Measurements from ENCODE around the gene KIFC1. TPM values are rescaled to one million over a fixed set of nuclear protein-coding genes. Genes with fewer than 3 reads are reported as not detected.

KIFC1 gene
- total RNA-seq, 1 donor from 2014 or later, result 93.9 TPM

DNA sequence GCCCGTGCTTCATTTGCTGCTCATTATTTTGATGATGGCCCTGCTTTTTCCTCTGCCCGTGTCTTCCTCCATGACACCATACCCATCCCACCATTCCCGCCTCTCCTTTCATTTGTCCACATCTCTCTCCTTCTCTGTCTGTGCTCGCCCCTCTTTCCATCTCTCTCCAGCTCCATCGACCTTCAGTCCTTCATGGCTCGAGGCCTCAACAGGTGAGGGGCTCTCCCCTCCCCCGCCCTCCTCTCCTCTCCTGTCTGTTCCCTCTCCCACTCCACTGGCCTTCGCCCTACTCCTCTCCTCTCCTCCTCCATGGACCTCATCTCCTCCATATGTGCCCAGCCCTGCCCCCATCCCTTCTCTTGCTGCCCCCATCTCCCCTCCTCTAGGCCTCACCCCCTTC lies 50.7 kb downstream of the KIFC1 start:
- Histone ChIP-seq H3K9me3 (ENCODE audit: low read depth) (no peaks in the 10 kb centered on the region), H2AFZ (replicated peaks) (no peak overlapping the region), H4K20me1 (ENCODE audit: low read depth) (peaks cover 15% of the 10 kb centered on the region), H3K27me3 (no peaks in the 10 kb centered on the region), H3K79me2 (ENCODE audit: low read depth) (peaks cover 2% of the 10 kb centered on the region), H3K4me1 (no peaks in the 10 kb centered on the region), H3K9ac (no peak overlapping the region), H3F3A (ENCODE audit: low read depth) (no peaks in the 10 kb centered on the region), H3K4me2 (no peak overlapping the region), H3K4me3 (no peak overlapping the region), H3K36me3 (peaks cover 6% of the 10 kb centered on the region), H3K27ac (no peak overlapping the region)
- H3K4me3 Mint-ChIP-seq, result no peak overlapping the region
- H3K27ac Mint-ChIP-seq, result peak overlapping the region; percentile 17
- no peaks in the 10 kb centered on the region for H3K4me1 Mint-ChIP-seq
- no peaks in the 10 kb centered on the region for H3K9me3 Mint-ChIP-seq
- TF ChIP-seq, protein P1, sequence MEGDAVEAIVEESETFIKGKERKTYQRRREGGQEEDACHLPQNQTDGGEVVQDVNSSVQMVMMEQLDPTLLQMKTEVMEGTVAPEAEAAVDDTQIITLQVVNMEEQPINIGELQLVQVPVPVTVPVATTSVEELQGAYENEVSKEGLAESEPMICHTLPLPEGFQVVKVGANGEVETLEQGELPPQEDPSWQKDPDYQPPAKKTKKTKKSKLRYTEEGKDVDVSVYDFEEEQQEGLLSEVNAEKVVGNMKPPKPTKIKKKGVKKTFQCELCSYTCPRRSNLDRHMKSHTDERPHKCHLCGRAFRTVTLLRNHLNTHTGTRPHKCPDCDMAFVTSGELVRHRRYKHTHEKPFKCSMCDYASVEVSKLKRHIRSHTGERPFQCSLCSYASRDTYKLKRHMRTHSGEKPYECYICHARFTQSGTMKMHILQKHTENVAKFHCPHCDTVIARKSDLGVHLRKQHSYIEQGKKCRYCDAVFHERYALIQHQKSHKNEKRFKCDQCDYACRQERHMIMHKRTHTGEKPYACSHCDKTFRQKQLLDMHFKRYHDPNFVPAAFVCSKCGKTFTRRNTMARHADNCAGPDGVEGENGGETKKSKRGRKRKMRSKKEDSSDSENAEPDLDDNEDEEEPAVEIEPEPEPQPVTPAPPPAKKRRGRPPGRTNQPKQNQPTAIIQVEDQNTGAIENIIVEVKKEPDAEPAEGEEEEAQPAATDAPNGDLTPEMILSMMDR (IDR thresholded peaks at IDR 0.05), result no peak
- no peak for TF ChIP-seq EZH2phosphoT487 (IDR thresholded peaks at IDR 0.05)
- no peak for TF ChIP-seq EZH2 (IDR thresholded peaks at IDR 0.05)
- DNase-seq (ENCODE audit: low spot score), result no peak
- peaks cover 9% of the 10 kb centered on the region for H3K27me3 Mint-ChIP-seq (ENCODE audit: insufficient read depth, low read depth)
- peaks cover 56% of the 10 kb centered on the region for H3K36me3 Mint-ChIP-seq

DNA sequence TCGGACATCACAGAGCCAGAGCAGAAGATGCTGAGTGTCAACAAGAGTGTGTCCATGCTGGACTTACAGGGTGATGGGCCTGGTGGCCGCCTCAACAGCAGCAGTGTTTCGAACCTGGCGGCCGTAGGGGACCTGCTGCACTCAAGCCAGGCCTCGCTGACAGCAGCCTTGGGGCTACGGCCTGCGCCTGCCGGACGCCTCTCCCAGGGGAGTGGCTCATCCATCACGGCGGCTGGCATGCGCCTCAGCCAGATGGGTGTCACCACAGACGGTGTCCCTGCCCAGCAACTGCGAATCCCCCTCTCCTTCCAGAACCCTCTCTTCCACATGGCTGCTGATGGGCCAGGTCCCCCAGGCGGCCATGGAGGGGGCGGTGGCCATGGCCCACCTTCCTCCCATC lies 51.4 kb downstream of the KIFC1 start:
- H3K4me1 Mint-ChIP-seq, result no peaks in the 10 kb centered on the region

DNA sequence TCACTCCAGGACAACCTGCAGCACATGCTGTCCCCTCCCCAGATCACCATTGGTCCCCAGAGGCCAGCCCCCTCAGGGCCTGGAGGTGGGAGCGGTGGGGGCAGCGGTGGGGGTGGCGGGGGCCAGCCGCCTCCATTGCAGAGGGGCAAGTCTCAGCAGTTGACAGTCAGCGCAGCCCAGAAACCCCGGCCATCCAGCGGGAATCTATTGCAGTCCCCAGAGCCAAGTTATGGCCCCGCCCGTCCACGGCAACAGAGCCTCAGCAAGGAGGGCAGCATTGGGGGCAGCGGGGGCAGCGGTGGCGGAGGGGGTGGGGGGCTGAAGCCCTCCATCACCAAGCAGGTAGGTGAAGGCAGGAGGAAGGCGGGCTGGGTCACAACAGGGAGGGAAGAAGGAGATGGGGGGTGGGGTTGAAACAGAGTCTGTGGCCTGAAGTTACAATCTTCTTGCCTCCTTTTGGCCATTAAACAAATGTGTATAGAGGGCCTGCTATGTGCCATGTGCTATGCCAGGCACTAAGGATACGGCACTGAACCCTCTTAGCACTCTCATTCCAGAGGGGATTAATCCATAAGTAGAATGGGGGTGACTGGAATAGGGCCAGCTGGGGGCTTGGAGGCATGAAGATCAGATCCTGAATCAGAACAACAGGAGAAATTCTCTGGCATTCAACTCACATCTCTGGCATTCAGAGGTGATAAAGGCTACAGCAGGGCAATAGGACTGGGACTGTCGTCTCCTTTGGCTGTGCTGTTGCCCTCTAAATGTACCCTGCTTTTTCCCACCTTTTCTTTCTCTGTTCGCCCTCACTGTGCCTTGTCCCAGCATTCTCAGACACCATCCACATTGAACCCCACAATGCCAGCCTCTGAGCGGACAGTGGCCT lies 52.2 kb downstream of the KIFC1 start:
- Mint-ChIP-seq H3K4me3 (peak overlapping the region; percentile 50), H3K27ac (peak overlapping the region; percentile 57), H3K4me1 (no peaks in the 10 kb centered on the region), H3K36me3 (peaks cover 60% of the 10 kb centered on the region), H3K9me3 (no peaks in the 10 kb centered on the region), H3K27me3 (ENCODE audit: insufficient read depth, low read depth) (peaks cover 9% of the 10 kb centered on the region)
- TF ChIP-seq EZH2 (IDR thresholded peaks at IDR 0.05) (no peak), EZH2phosphoT487 (IDR thresholded peaks at IDR 0.05) (no peak)
- TF ChIP-seq, protein P1 (IDR thresholded peaks at IDR 0.05), result no peak
- no peak overlapping the region for H3K27ac ChIP-seq
- H3K4me1 ChIP-seq, result no peaks in the 10 kb centered on the region
- no peaks in the 10 kb centered on the region for H3K9me3 ChIP-seq (ENCODE audit: low read depth)
- H3K4me3 ChIP-seq, result no peak overlapping the region
- H2AFZ ChIP-seq (replicated peaks), result no peak overlapping the region
- no peaks in the 10 kb centered on the region for H3K27me3 ChIP-seq
- peaks cover 3% of the 10 kb centered on the region for H3K36me3 ChIP-seq
- H3K79me2 ChIP-seq (ENCODE audit: low read depth), result no peaks in the 10 kb centered on the region
- DNase-seq (ENCODE audit: low spot score), result no peak
- H3F3A ChIP-seq (ENCODE audit: low read depth), result no peaks in the 10 kb centered on the region
- H3K4me2 ChIP-seq, result no peak overlapping the region
- no peak overlapping the region for H3K9ac ChIP-seq
- H4K20me1 ChIP-seq (ENCODE audit: low read depth), result peaks cover 11% of the 10 kb centered on the region

More for the DNA sequence above, 51.4 kb downstream of the KIFC1 start:
- Histone ChIP-seq H3K36me3 (peaks cover 6% of the 10 kb centered on the region), H3K79me2 (ENCODE audit: low read depth) (no peaks in the 10 kb centered on the region), H3K4me2 (no peak overlapping the region), H3F3A (ENCODE audit: low read depth) (no peaks in the 10 kb centered on the region), H3K27me3 (no peaks in the 10 kb centered on the region), H3K4me1 (no peaks in the 10 kb centered on the region), H4K20me1 (ENCODE audit: low read depth) (peaks cover 15% of the 10 kb centered on the region), H2AFZ (replicated peaks) (no peak overlapping the region), H3K4me3 (no peak overlapping the region), H3K27ac (no peak overlapping the region), H3K9me3 (ENCODE audit: low read depth) (no peaks in the 10 kb centered on the region), H3K9ac (no peak overlapping the region)
- DNase-seq (ENCODE audit: low spot score), result no peak
- Mint-ChIP-seq H3K4me3 (no peak overlapping the region), H3K27ac (no peak overlapping the region), H3K36me3 (peaks cover 58% of the 10 kb centered on the region), H3K27me3 (ENCODE audit: insufficient read depth, low read depth) (peaks cover 9% of the 10 kb centered on the region), H3K9me3 (no peaks in the 10 kb centered on the region)
- TF ChIP-seq, protein P1 (IDR thresholded peaks at IDR 0.05), result no peak
- TF ChIP-seq EZH2phosphoT487 (IDR thresholded peaks at IDR 0.05) (no peak), EZH2 (IDR thresholded peaks at IDR 0.05) (no peak)
